Duodenal mucosa (tissue), 2 donors: ENCODE measurements around the gene FARP1.

ENCODE experiments used
- H3K27ac ChIP-seq: one replicate; pipeline ENCODE4 v1.7.0; 2013; ENCODE audit warnings: low read depth, low read length
- H3K27me3 ChIP-seq, 2 donors: one replicate each; pipeline ENCODE4 v1.7.0; 2013; ENCODE audit warnings: low read length in 2 of 2, control low read depth in 1 of 2; ENCODE audit not compliant: insufficient read depth in 2 of 2, control insufficient read depth in 1 of 2
- H3K36me3 ChIP-seq, 2 donors: one replicate each; pipeline ENCODE4 v1.7.0; 2013; ENCODE audit warnings: low read length in 2 of 2, control low read depth in 1 of 2; ENCODE audit not compliant: insufficient read depth in 2 of 2, control insufficient read depth in 1 of 2
- H3K4me1 ChIP-seq, 2 donors: one replicate each; pipeline ENCODE4 v1.7.0; 2013; ENCODE audit warnings: low read length in 2 of 2, control low read depth in 1 of 2; ENCODE audit not compliant: insufficient read depth in 2 of 2, control insufficient read depth in 1 of 2
- H3K4me3 ChIP-seq, 2 donors: one replicate each; pipeline ENCODE4 v1.7.0; 2013; ENCODE audit warnings: low read length in 2 of 2, low read depth in 1 of 2
- H3K9ac ChIP-seq, 2 donors: one replicate each; pipeline ENCODE4 v1.7.0; 2013; ENCODE audit warnings: low read length in 2 of 2, low read depth in 1 of 2
- H3K9me3 ChIP-seq, 2 donors: one replicate each; pipeline ENCODE4 v1.7.0; 2013; ENCODE audit warnings: low read length in 2 of 2, control low read depth in 1 of 2; ENCODE audit not compliant: control insufficient read depth in 1 of 2

Gene FARP1

GRCh38 chr13:98252931-98253470 lies 110.1 kb downstream of the FARP1 start:
- no peak overlapping the region for H3K4me3 ChIP-seq
- no peaks in the 10 kb centered on the region for H3K27me3 ChIP-seq
- no peaks in the 10 kb centered on the region for H3K36me3 ChIP-seq
- H3K27ac ChIP-seq: no peak overlapping the region
- no peaks in the 10 kb centered on the region for H3K4me1 ChIP-seq
- no peak overlapping the region for H3K9ac ChIP-seq
- no peaks in the 10 kb centered on the region for H3K9me3 ChIP-seq

- Histone ChIP-seq H3K27me3 (no peaks in the 10 kb centered on the region), H3K27ac (no peak overlapping the region), H3K9ac (no peak overlapping the region), H3K4me3 (no peak overlapping the region), H3K36me3 (no peaks in the 10 kb centered on the region), H3K9me3 (no peaks in the 10 kb centered on the region), H3K4me1 (no peaks in the 10 kb centered on the region)
Observed at GRCh38 chr13:98253526-98253925, 110.6 kb downstream of the FARP1 start.

- H3K27ac ChIP-seq: no peak overlapping the region
- H3K4me3 ChIP-seq: no peak overlapping the region
- H3K9me3 ChIP-seq: no peaks in the 10 kb centered on the region
Observed at GRCh38 chr13:98254513-98254912, 111.6 kb downstream of the FARP1 start.

GRCh38 chr13:98258226-98258625 lies 115.3 kb downstream of the FARP1 start:
- Histone ChIP-seq H3K4me1 (no peaks in the 10 kb centered on the region), H3K27ac (no peak overlapping the region), H3K27me3 (no peaks in the 10 kb centered on the region)

More at GRCh38 chr13:98254513-98254912, 111.6 kb downstream of the FARP1 start:
- H3K4me1 ChIP-seq: no peaks in the 10 kb centered on the region
- no peaks in the 10 kb centered on the region for H3K27me3 ChIP-seq
- no peak overlapping the region for H3K9ac ChIP-seq
- H3K36me3 ChIP-seq: no peaks in the 10 kb centered on the region

GRCh38 chr13:98260357-98261164 lies 117.7 kb downstream of the FARP1 start:
- Histone ChIP-seq H3K27ac (no peak overlapping the region), H3K9ac (no peak overlapping the region), H3K4me1 (peaks cover 0 to 1% of the 10 kb centered on the region in 2 donors), H3K9me3 (no peaks in the 10 kb centered on the region), H3K4me3 (no peak overlapping the region), H3K36me3 (no peaks in the 10 kb centered on the region), H3K27me3 (no peaks in the 10 kb centered on the region)

More at GRCh38 chr13:98258226-98258625, 115.3 kb downstream of the FARP1 start:
- H3K36me3 ChIP-seq: no peaks in the 10 kb centered on the region
- no peak overlapping the region for H3K4me3 ChIP-seq
- no peaks in the 10 kb centered on the region for H3K9me3 ChIP-seq
- H3K9ac ChIP-seq: no peak overlapping the region

- no peak overlapping the region for H3K9ac ChIP-seq
- no peaks in the 10 kb centered on the region for H3K27me3 ChIP-seq
- H3K36me3 ChIP-seq: no peaks in the 10 kb centered on the region
- no peak overlapping the region for H3K27ac ChIP-seq
- peaks cover 0 to 8% of the 10 kb centered on the region in 2 donors for H3K4me1 ChIP-seq
- no peaks in the 10 kb centered on the region for H3K9me3 ChIP-seq
- H3K4me3 ChIP-seq: no peak overlapping the region
Observed at GRCh38 chr13:98261165-98261702, 118.3 kb downstream of the FARP1 start.

- Histone ChIP-seq H3K27ac (no peak overlapping the region), H3K4me1 (peaks cover 1 to 19% of the 10 kb centered on the region in 2 donors), H3K9ac (no peak overlapping the region), H3K36me3 (no peaks in the 10 kb centered on the region), H3K27me3 (no peaks in the 10 kb centered on the region), H3K9me3 (no peaks in the 10 kb centered on the region), H3K4me3 (no peak overlapping the region)
Observed at GRCh38 chr13:98262292-98262691, 119.4 kb downstream of the FARP1 start.

- no peak overlapping the region for H3K27ac ChIP-seq
- H3K4me3 ChIP-seq: no peak overlapping the region
- no peak overlapping the region for H3K9ac ChIP-seq
- no peaks in the 10 kb centered on the region for H3K27me3 ChIP-seq
- H3K36me3 ChIP-seq: no peaks in the 10 kb centered on the region
- H3K9me3 ChIP-seq: no peaks in the 10 kb centered on the region
- H3K4me1 ChIP-seq: peaks cover 6 to 25% of the 10 kb centered on the region in 2 donors
Observed at GRCh38 chr13:98263841-98264240, 120.9 kb downstream of the FARP1 start.

GRCh38 chr13:98264877-98265276 lies 122.0 kb downstream of the FARP1 start:
- H3K9ac ChIP-seq: no peak overlapping the region
- no peak overlapping the region for H3K4me3 ChIP-seq
- H3K36me3 ChIP-seq: no peaks in the 10 kb centered on the region
- no peak overlapping the region for H3K27ac ChIP-seq
- peaks cover 6 to 25% of the 10 kb centered on the region in 2 donors for H3K4me1 ChIP-seq
- H3K27me3 ChIP-seq: no peaks in the 10 kb centered on the region
- H3K9me3 ChIP-seq: no peaks in the 10 kb centered on the region
